ENCODE data around the gene COG1.

DNA sequence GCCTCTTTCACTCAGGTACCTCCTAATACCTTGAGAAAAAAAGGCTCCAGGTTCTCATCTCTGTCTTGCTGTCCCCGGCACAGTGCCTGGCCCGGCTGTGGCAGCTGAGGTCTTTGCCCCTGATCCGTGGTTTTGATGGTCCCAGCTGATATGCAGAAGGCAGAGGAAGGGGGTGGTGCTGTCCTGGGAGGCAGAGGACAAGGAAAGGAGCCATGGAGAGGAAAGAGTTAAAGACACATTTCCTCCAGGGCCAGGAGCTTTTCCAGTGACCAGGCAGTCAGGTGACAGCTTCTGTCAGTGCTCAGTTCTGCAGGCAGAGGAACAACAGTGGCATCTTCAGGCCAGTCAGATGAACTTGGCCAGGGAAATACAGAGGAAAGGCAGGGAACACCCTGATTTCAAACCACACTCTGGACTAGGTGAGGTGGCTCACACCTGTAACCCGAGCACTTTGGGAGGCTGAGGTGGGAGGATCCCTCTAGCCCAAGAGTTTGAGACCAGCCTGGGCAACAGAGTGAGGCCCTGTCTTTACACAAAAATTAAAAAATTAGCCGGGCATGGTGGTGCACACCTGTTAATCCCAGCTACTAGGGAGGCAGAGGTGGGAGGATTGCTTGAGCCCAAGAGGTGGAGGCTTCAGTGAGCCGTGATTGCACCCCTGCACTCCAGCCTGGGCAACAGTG, 3.3 kb upstream of the COG1 start:
- TF ChIP-seq, protein P1, sequence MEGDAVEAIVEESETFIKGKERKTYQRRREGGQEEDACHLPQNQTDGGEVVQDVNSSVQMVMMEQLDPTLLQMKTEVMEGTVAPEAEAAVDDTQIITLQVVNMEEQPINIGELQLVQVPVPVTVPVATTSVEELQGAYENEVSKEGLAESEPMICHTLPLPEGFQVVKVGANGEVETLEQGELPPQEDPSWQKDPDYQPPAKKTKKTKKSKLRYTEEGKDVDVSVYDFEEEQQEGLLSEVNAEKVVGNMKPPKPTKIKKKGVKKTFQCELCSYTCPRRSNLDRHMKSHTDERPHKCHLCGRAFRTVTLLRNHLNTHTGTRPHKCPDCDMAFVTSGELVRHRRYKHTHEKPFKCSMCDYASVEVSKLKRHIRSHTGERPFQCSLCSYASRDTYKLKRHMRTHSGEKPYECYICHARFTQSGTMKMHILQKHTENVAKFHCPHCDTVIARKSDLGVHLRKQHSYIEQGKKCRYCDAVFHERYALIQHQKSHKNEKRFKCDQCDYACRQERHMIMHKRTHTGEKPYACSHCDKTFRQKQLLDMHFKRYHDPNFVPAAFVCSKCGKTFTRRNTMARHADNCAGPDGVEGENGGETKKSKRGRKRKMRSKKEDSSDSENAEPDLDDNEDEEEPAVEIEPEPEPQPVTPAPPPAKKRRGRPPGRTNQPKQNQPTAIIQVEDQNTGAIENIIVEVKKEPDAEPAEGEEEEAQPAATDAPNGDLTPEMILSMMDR (IDR thresholded peaks at IDR 0.05 in 8 of 11, conservative IDR thresholded peaks at IDR 0.05 in 3 of 11), result peak in 2 of 11 experiments; percentile 24 to 41
- TF ChIP-seq POLR2AphosphoS5 (IDR thresholded peaks at IDR 0.05) (no peak), POLR2A (IDR thresholded peaks at IDR 0.05) (no peak)
